HepG2 (cell line): ENCODE measurements around the gene MAP3K5. TPM values are rescaled to one million over a fixed set of nuclear protein-coding genes. Genes with fewer than 3 reads are reported as not detected.

Source experiments
- AHDC1 ChIP-seq: sonication (generic); formaldehyde crosslinking; IDR thresholded peaks from 2 replicates; pipeline ENCODE4 v1.5.1; 2020; ENCODE audit warnings: mild to moderate bottlenecking, missing genetic modification reagents, borderline replicate concordance
- MLX ChIP-seq: IDR thresholded peaks from 2 replicates; pipeline ENCODE4 v1.6.1; 2016
- SKI ChIP-seq: fragments of 450-650 bp; IDR thresholded peaks from one replicate; pipeline ENCODE4 v1.6.1; 2018; ENCODE audit warnings: mild to moderate bottlenecking; ENCODE audit not compliant: partially characterized antibody
- ZNF329 ChIP-seq: sonication (generic); formaldehyde crosslinking; IDR thresholded peaks from 2 replicates; pipeline ENCODE4 v1.9.0; 2021; ENCODE audit warnings: low read depth, mild to moderate bottlenecking, missing genetic modification reagents
- ZNF598 ChIP-seq: sonication (generic); formaldehyde crosslinking; IDR thresholded peaks from 2 replicates; pipeline ENCODE4 v1.5.1; 2020; ENCODE audit warnings: mild to moderate bottlenecking, missing genetic modification reagents, borderline replicate concordance
- ZNF816 ChIP-seq: sonication (generic); formaldehyde crosslinking; IDR thresholded peaks from 2 replicates; pipeline ENCODE4 v1.8.0; 2022; ENCODE audit warnings: missing genetic modification reagents, mild to moderate bottlenecking, borderline replicate concordance
- polyA plus RNA-seq, 8 experiments: library from polyadenylated mRNA; depleted of rRNA in 3 of 8; stranded (reverse) in 7 of 8; unstranded in 1 of 8; fragments of >200 nt; fragmentation: Illumina TruSeq in 4 of 8; extraction: Trizol in 4 of 8; gene quantifications; 2 replicates each; pipeline versions ENCODE4 v1.2.1 to v1.2.3, GENCODE V29; 2011 to 2016; ENCODE audit warnings: low read depth in 4 of 8, missing spikeins in 1 of 8, mixed read lengths in 1 of 8; ENCODE audit not compliant: insufficient read depth in 1 of 8
- total RNA-seq, 5 experiments: library from RNA; depleted of rRNA; stranded (reverse); fragments of >200 nt; fragmentation: Illumina TruSeq; extraction: Trizol; gene quantifications; 2 replicates each; pipeline ENCODE4 v1.2.3, GENCODE V29; 2016; ENCODE audit warnings: low read depth in 1 of 5

MAP3K5 gene
- total and polyA plus RNA-seq, 2 of the 13 experiments (the other 11 are each of a cell fraction or from before 2014, with no cell fraction given) = not detected

- TF ChIP-seq AHDC1 = no peak
- TF ChIP-seq MLX = no peak
- no peak for TF ChIP-seq ZNF329 (CRISPR knock-in tag)
- TF ChIP-seq ZNF816 (CRISPR knock-in tag) = no peak
- TF ChIP-seq SKI = no peak
- no peak for TF ChIP-seq ZNF598 (CRISPR knock-in tag)
Observed at GRCh38 chr6:136782021-136782770, 10.1 kb downstream of the MAP3K5 start (continued).
